Dermis microvascular lymphatic vessel endothelial cell (primary cell): ENCODE data around the gene ANKRD11. TPM values are rescaled to one million over a fixed set of nuclear protein-coding genes. Genes with fewer than 3 reads are reported as not detected.
"Not testable (repeated sequence)": the region's sequence is repeated elsewhere in the genome, so short reads cannot be mapped to it uniquely, and the experiment has no call there.

Experiments
- DNase-seq, 2 donors: peaks; one replicate each; pipeline versions ENCODE4 v3.0.0 to v3.0.0-alpha.2; 2010; ENCODE audit warnings: low read depth in 2 of 2
- total RNA-seq: library from RNA; depleted of rRNA; stranded (reverse); fragments of >200 nt; gene quantifications from 2 replicates; pipeline ENCODE4 v1.2.1, GENCODE V29; 2014

ANKRD11 gene
- total RNA-seq, 1 donor from 2014 or later: 33.1 TPM

DNA sequence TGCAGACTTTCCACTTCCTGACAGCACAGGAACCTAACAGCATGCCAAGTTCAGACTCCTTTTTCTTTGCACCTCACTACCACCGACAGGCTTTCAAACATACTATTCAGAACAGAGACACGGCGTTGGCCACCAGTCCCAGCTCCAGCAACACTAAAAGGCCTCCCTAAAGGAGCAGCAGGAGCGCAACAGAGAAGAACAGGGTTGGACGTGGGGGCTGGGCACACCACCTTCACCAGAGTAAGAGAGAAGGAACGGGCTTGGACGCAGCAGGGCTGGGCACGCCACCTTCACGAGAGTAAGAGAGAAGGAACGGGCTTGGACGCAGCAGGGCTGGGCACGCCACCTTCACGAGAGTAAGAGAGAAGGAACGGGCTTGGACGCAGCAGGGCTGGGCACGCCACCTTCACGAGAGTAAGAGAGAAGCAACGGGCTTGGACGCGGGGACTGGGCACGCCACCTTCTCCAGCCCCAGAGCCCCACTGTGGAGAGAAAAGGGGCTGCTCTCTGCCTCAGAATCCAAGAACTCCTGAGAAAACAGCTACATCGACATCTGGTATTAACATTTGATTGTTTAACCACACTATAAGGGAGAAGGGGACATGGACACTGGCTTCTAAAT lies 56.9 kb downstream of the ANKRD11 start:
- not testable (repeated sequence) for DNase-seq

GRCh38 chr16:89431630-89432029 lies 58.7 kb downstream of the ANKRD11 start:
- DNase-seq: no peak

GRCh38 chr16:89431158-89431584 lies 59.2 kb downstream of the ANKRD11 start:
- no peak for DNase-seq

- no peak for DNase-seq
These were observed 59.8 kb downstream of the ANKRD11 start for GRCh38 chr16:89430436-89431157.

DNA sequence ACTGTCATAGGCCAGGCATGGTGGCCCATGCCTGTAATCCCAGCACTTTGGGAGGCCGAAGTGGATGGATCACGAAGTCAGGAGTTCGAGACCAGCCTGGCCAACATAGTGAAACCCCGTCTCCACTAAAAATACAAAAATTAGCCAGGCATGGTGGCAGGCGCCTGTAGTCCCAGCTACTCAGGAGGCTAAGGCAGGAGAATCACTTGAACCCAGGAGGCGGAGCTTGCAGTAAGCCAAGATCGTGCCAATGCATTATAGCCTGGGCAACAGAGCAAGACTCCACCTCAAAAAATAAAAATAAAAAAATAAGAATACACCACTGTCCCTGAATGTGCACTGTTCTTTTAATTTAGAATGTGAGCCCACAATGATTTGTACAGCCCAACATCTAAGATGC lies 61.8 kb downstream of the ANKRD11 start:
- DNase-seq: not testable (repeated sequence)

- no peak for DNase-seq
These were observed 63.4 kb downstream of the ANKRD11 start for GRCh38 chr16:89426736-89427530.

DNA sequence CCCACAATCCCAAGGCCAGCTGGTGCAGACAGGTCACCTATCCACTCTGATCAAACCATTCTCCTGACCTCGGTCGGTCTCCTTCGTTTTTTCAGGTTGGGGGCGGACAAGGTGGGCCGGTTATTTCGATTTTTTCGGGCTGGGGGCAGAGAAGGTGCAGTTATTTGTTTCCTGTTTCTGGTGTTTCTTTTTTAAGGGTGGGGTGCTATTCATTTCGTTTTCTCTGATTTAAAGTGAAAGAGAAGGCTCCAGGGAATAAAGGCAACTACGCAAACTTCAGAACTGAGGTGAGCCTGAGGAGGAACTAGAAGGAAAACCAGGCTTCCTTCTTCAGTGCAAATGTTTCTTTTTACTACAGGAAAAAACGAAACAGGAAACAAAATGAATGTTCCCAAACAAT lies 64.8 kb downstream of the ANKRD11 start:
- no peak for DNase-seq

DNA sequence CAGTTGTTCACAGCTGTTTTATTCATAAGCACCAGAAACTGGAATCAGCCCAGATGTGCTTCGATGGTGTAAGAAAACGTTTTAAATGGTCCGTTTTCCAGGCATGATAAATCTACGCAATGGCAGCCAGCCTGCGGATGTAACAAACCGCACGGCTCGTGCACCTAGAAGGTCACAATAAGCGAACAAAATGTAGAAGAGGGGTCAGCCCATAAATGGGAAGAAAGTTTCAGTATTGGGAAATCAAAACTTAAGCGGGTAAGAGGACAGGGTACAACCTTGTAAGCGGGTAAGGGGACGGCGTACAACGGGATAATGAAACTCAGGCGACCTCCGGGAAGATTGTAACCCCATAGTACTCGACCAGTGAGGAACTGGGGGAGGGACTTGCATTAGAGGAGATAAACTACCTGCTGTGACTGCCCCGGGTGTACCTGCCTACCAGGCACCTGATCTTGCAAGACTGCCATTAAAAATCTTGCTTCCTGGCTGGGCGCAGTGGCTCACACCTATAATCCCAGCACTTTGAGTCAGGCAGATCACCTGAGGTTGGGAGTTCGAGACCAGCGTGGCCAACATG lies 66.6 kb downstream of the ANKRD11 start:
- DNase-seq: no peak

- DNase-seq: peak in 1 of 2 donors; percentile 63
These were observed 67.3 kb downstream of the ANKRD11 start for GRCh38 chr16:89422905-89423630.

- DNase-seq: peak in 1 of 2 donors; percentile 84
These were observed 67.8 kb downstream of the ANKRD11 start for GRCh38 chr16:89422527-89422904.

- not testable (repeated sequence) for DNase-seq
These were observed 69.1 kb downstream of the ANKRD11 start for GRCh38 chr16:89421300-89421699.

- no peak for DNase-seq
These were observed 70.2 kb downstream of the ANKRD11 start for GRCh38 chr16:89420204-89420603.

- no peak for DNase-seq
These were observed 72.0 kb downstream of the ANKRD11 start for GRCh38 chr16:89418352-89418751.

DNA sequence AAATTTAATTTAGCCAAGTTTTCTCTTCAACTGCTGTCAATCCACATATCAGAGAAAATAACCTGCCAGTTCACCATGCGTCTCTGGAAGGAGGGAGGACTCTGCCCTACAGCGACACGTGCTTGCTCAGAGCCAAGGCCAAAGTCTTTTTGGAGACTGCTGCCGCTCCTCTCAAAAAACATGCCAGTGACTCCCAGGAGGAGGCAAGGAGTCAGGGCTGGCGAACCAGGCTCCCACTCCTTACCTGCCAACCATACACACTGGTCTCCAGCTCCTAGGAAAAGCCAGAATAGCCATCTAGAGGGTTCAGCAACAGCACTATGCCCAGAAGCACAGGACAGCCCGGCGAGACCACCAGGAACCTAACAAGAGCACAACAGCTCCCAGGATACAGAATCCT lies 73.0 kb downstream of the ANKRD11 start:
- DNase-seq: no peak

GRCh38 chr16:89413811-89414585 lies 76.4 kb downstream of the ANKRD11 start:
- DNase-seq: no peak

GRCh38 chr16:89412811-89413210 lies 77.5 kb downstream of the ANKRD11 start:
- no peak for DNase-seq

DNA sequence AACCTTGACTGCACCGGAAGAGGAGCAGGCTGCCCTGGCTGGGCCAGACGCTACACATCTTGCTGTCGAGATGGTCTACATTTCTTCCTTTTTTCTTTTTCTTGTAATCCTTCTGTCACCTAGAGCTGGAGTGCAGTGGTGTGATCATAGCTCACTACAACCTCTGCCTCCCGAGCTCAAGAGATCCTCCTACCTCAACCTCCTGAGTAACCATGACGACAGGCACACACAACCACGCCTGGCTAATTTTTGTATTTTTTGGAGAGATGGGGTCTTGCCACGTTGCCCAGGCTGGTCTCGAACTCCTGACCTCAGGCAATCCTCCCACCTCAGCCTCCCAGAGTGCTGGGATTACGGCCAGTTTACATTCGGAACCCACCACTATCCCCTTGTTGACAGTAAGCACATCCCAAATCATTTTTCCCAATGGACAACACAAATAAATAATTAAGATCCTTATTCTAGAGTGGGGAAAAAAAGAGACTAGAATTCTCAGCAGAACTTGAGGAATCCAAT lies 79.0 kb downstream of the ANKRD11 start:
- no peak for DNase-seq

- DNase-seq: peak; percentile 93 to 99
These were observed 79.5 kb downstream of the ANKRD11 start for GRCh38 chr16:89410794-89411309.

DNA sequence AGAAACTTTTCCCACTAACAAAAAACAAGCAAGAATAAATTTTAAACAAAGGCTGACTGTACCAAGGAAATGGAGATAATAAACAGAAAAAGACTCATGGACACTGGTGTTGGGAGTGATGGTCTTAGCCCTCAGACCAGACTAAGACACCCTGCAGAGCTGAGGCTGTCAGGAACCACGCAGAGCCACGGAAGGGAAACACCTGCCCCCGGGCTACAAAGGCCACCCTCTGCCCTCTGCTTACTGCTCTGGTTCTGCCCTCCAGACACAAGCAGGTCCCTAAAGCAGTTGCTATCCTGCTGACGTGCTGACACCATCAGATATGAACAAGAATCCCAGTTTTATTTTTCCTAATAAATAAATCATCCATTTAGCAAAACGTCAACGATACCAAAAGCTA lies 80.0 kb downstream of the ANKRD11 start:
- DNase-seq: peak in 1 of 2 donors; percentile 50

GRCh38 chr16:89409161-89409711 lies 81.1 kb downstream of the ANKRD11 start:
- DNase-seq: peak; percentile 45 to 63
